Measurements from ENCODE around the gene PSME3IP1.

GRCh38 chr16:57167538-57167937 is 18.3 kb downstream of the PSME3IP1 start:
- TF ChIP-seq CTCF (IDR thresholded peaks at IDR 0.05) = no peak
- no peak for TF ChIP-seq POLR2A (IDR thresholded peaks at IDR 0.05)

Measured in body of pancreas (tissue), 4 donors.